Thymus (tissue), 11 donors: ENCODE measurements around the gene IKBIP. TPM values are rescaled to one million over a fixed set of nuclear protein-coding genes. Genes with fewer than 3 reads are reported as not detected.
"Not testable (repeated sequence)": the region's sequence is repeated elsewhere in the genome, so short reads cannot be mapped to it uniquely, and the experiment has no call there.

Experiments used
- DNase-seq, 9 donors: peaks; one replicate each; pipeline ENCODE4 v3.0.0-alpha.2; 2013; ENCODE audit warnings: low spot score in 9 of 9, low read depth in 6 of 9, missing footprints in 1 of 9
- H3K27ac ChIP-seq, 2 donors: one replicate each; pipeline ENCODE4 v1.5.1; 2013; ENCODE audit warnings: control low read depth in 1 of 2, low read depth in 1 of 2, low read length in 1 of 2, mild to moderate bottlenecking in 1 of 2, moderate library complexity in 1 of 2
- H3K27me3 ChIP-seq, 2 donors: one replicate each; pipeline ENCODE4 v1.5.1; 2013; ENCODE audit warnings: low read length in 1 of 2; ENCODE audit not compliant: control insufficient read depth in 2 of 2, insufficient read depth in 1 of 2
- H3K36me3 ChIP-seq, 2 donors: one replicate each; pipeline ENCODE4 v1.5.1; 2013; ENCODE audit warnings: low read length in 1 of 2, mild to moderate bottlenecking in 1 of 2, moderate library complexity in 1 of 2; ENCODE audit not compliant: control insufficient read depth in 2 of 2, insufficient read depth in 2 of 2
- H3K4me1 ChIP-seq, 2 donors: one replicate each; pipeline ENCODE4 v1.5.1; 2013; ENCODE audit warnings: low read length in 2 of 2; ENCODE audit not compliant: control insufficient read depth in 2 of 2, insufficient read depth in 2 of 2
- H3K4me3 ChIP-seq, 2 donors: one replicate each; pipeline ENCODE4 v1.5.1; 2013; ENCODE audit warnings: low read length in 2 of 2, control low read depth in 1 of 2, mild to moderate bottlenecking in 1 of 2
- H3K9me3 ChIP-seq, 2 donors: one replicate each; pipeline ENCODE4 v1.5.1; 2013; ENCODE audit warnings: low read length in 1 of 2, mild to moderate bottlenecking in 1 of 2; ENCODE audit not compliant: control insufficient read depth in 2 of 2, insufficient read depth in 1 of 2
- WGBS: extraction: QIAGEN DNeasy Blood & Tissue Kit; methylation state at CpG from one replicate; pipeline ENCODE4 v1.1.7; 2013; 5-methylcytosine and 5-hydroxymethylcytosine counted together
- polyA plus RNA-seq: library from polyadenylated mRNA; stranded (reverse); fragments of 200-250 nt; gene quantifications from one replicate; pipeline ENCODE4 v1.2.3, GENCODE V29; 2013
- total RNA-seq: library from RNA; stranded (reverse); fragments of 120-200 nt; gene quantifications from one replicate; pipeline ENCODE4 v1.2.4, GENCODE V29; 2013
- donor health status: healthy.

Gene IKBIP
- total and polyA plus RNA-seq, 2 donors = 17.4 to 28.7 TPM

DNA sequence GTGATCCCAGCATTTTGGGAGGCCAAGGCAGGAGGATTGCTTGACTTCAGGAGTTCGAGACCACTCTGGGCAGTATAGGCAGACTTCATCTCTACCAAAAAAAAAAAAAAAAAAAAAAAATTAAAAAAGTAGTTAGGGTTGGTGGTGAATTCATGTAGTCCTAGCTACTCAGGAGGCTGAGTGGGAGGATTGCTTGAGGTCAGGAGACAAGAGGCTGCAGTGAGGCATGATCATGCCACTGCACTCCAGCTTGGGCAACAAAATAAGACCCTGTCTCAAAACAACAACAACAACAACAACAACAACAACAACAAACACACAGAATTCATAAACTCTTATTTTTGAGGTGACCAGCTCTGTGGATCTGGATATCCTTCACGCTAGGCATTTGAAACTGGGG is 34.0 kb downstream of the IKBIP start:
- Histone ChIP-seq H3K36me3 (no peaks in the 10 kb centered on the region), H3K4me3 (no peak overlapping the region), H3K27ac (no peak overlapping the region), H3K27me3 (no peaks in the 10 kb centered on the region), H3K9me3 (no peaks in the 10 kb centered on the region), H3K4me1 (peaks cover 0 to 9% of the 10 kb centered on the region in 2 donors)
- DNase-seq = no peak
- 97% methylated on average over 2 of the region's 2 CpGs for WGBS

DNA sequence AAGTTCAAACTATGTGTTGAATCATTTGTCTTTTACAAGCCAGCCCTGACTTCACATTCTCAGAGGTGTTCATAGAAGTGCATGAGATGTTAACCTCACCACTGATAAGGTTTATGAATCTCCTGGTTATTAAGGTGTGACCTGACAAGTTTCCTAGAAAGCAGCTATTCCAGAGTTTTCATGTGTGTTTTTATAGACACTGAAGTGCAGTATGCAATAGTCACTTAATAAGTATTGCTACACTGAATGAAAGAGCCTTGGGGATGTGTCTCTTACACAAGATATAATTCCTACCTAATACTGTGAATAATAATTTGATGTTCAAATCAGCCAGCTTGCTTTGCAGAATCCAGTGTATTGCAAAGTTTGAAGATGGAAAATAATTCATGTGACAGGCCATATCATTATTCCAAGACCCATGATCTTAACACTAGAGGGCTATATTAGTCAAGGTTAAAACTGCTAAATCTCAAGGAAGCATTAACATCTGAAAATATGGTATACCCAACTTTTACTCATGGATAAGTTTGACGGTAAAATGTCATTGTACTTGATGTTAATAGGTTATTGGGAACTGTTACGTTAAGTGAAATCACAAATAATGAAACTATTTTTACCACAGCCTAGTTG is 38.1 kb downstream of the IKBIP start:
- Histone ChIP-seq H3K4me1 (no peaks in the 10 kb centered on the region), H3K9me3 (no peaks in the 10 kb centered on the region), H3K27ac (no peak overlapping the region), H3K36me3 (peaks cover 11 to 27% of the 10 kb centered on the region in 2 donors), H3K27me3 (no peaks in the 10 kb centered on the region), H3K4me3 (no peak overlapping the region)
- DNase-seq = no peak
- WGBS = 81% methylated on average over 2 of the region's 2 CpGs

DNA sequence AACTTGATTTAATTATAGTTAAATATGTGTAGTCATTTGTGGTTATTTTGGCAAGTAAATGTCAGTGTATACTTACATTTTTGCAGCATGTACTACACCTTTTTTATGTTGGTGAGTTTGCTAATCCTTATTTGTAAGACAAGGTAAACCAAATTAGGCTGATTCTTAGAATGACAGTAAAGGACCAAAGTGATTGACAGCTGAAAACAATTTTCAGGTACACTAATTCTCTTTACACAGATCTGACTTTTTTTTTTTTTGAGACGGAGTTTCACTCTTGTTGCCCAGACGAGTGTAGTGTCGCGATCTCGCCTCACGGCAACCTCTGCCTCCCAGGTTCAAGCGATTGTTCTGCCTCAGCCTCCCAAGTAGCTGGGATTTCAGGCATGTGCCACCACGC is 42.7 kb downstream of the IKBIP start:
- Histone ChIP-seq H3K27ac (no peak overlapping the region), H3K36me3 (peaks cover 48 to 70% of the 10 kb centered on the region in 2 donors), H3K27me3 (no peaks in the 10 kb centered on the region), H3K9me3 (no peaks in the 10 kb centered on the region), H3K4me3 (no peak overlapping the region), H3K4me1 (no peaks in the 10 kb centered on the region)
- 98% methylated on average over 8 of the region's 8 CpGs for WGBS
- no peak for DNase-seq

DNA sequence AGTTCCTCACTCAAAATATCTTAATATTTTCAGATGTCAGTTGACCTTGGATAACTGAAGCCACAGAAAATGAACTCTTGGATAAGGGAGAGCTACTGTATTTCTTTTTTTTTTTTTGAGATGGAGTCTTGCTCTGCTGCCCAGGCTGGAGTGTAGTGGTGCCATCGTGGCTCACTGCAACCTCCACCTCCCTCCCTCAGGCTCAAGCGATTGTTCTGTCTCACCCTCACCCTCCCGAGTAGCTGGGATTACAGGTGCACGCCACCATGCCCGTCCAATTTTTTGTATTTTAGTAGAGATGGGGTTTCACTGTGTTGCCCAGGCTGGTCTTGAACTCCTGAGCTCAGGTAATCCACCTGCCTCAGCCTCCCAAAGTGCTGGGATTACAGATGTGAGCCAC is 47.3 kb downstream of the IKBIP start:
- H3K9me3 ChIP-seq, DNase-seq, H3K27ac ChIP-seq, H3K4me3 ChIP-seq, H3K27me3 ChIP-seq: not testable (repeated sequence)
- peaks cover 36 to 56% of the 10 kb centered on the region in 2 donors for H3K36me3 ChIP-seq
- 96% methylated on average over 5 of the region's 5 CpGs for WGBS
- H3K4me1 ChIP-seq = peaks cover 3 to 10% of the 10 kb centered on the region in 2 donors

DNA sequence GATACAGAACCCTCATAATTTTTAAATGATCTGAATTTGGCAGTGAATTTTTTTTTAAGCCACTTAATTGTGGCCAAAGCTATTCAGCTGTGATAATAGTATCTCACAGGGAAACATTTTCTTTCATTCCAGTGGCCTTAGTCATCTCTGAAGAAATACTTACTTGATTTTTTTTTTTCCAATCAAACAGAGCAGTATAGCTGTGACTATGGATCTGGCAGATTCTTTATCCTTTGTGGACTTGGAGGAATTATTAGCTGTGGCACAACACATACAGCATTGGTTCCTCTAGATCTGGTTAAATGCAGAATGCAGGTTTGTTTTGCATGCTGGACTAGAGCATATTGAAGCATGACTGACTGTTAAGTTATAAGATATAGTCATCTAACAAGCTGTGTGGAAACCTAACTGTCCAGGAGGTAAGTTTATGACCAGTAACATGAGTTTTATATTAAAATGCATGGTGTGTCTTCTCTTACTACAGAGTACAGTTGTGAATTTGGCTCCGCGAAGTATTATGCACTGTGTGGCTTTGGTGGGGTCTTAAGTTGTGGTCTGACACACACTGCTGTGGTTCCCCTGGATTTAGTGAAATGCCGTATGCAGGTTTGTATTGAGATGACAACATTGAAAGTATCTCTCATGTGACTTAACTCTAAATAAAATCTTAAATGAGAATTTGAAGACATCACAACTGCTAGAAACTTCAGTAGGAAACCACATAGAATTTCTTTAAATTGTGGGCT is 49.2 kb downstream of the IKBIP start:
- H3K4me1 ChIP-seq = peaks cover 3 to 10% of the 10 kb centered on the region in 2 donors
- H3K36me3 ChIP-seq = peaks cover 30 to 41% of the 10 kb centered on the region in 2 donors
- H3K27me3 ChIP-seq = no peaks in the 10 kb centered on the region
- peak in 5 of 9 donors; percentile 12 to 68 (median 40) for DNase-seq
- no peak overlapping the region for H3K27ac ChIP-seq
- no peaks in the 10 kb centered on the region for H3K9me3 ChIP-seq
- WGBS = 8% methylated on average over 3 of the region's 3 CpGs
- H3K4me3 ChIP-seq = peak overlapping the region; percentile 78 to 98

DNA sequence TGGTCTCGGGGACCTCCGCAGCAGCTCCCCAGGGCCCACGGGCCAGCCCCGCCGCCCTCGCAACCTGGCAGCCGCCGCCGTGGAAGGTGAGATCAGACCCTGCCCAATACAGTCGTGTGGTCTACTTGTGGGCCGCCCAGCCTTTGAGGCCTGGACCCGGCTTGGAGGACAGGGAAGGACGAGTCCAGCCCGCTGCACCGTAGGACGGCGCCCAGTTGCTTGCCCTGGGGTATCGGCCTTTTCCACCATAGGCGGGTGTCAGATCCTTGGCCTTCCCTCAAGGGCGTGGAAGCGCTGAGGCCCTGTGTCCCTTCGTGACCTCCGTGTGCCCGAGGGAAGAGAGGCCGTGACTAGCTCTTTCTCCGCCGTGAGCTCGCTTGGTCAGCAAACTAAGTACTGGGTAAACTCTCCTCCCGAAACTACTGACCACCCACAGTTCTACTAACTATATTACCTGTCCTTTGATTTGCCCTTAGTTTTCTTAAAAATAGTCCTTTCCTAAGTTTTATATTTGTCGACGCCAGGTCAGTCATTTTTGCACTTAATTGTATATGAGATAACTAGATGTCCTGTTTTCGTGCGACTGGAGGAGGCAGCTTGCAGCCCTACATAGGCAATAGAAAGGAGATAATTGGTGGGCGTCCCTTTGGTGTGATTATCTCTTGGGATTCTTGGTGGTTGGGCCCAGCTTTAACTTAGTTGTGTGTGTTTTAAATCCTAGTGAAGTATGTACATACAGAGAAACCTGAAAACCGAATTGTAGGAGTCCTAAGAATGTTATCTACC is 50.3 kb downstream of the IKBIP start:
- peak in 3 of 9 donors; percentile 18 to 35 (median 23) for DNase-seq
- Histone ChIP-seq H3K4me3 (peak overlapping the region; percentile 78 to 98), H3K27me3 (no peaks in the 10 kb centered on the region), H3K36me3 (peaks cover 18 to 29% of the 10 kb centered on the region in 2 donors), H3K9me3 (no peaks in the 10 kb centered on the region), H3K4me1 (peaks cover 3 to 10% of the 10 kb centered on the region in 2 donors), H3K27ac (peak overlapping the region; percentile 96 to 98)
- WGBS = under 1% methylated on average over 35 of the region's 35 CpGs

DNA sequence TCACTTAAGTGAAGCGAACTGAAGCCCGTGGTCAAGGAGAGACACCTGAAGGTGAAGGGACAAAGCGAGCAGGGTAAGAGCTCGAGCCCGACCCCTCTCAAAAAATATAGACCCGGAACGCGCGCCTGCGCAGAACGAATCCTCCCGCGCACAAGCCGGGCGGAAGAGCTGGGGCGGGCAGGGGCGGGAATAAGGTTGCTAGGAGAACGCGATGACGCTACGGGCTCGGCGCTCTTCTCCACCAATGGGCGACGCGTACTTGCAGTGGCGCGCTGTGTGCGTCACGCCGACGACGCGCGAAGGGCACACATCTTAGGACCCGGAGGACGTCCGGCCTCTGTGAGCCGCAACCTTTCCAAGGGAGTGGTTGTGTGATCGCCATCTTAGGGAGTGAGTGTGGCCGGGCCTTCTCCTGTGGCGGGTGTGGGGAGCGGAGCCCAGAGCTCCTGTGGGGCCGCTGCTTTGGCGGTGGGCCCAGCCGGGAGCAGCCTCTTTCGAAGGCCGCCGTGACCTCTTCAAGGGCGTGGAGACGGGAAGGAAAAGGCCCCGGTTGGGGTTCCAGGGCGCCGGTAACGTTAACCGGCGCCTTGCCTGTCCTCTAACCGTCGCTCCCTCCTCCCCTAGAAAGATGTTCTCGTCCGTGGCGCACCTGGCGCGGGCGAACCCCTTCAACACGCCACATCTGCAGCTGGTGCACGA is 51.1 kb downstream of the IKBIP start, which contains the start of gene SLC25A3:
Gene SLC25A3, plus strand, starts transcription at position 336 of the 699 bp plus-strand sequence. Its CDS starts 293 bp downstream, at position 629.
- Histone ChIP-seq H3K4me1 (peaks cover 3 to 10% of the 10 kb centered on the region in 2 donors), H3K36me3 (peaks cover 13 to 22% of the 10 kb centered on the region in 2 donors), H3K9me3 (no peaks in the 10 kb centered on the region), H3K27ac (peak within 1 kb of the TSS; percentile 96 to 98), H3K27me3 (no peaks in the 10 kb centered on the region), H3K4me3 (peak within 1 kb of the TSS; percentile 78 to 98)
- peak; percentile 92 to 99 (median 97) for DNase-seq
- WGBS = under 1% methylated on average over 67 of the region's 67 CpGs

DNA sequence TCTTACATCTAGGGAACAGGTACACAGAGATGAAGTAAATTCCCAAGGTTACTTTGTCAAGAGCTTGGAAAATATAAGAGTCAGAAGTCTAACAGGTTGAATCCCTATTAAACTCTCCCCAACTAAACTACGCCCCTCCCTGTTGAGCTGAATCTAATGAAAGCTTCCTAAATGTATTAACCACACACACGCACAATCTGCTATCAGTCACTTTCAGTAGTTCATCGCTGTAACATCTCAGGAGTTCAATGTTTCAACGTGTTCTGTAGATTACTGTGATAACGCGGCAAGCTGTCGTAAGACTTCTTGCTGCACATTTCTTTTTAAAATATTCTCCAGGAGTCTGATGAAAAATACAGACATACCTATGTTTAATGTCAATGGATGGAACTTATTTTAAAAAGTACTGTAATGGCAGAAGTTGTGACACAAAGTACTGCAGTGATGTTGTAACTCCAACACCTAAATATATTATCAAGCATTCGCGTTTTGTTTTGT is 51.7 kb downstream of the IKBIP start:
- peak in 1 of 9 donors; percentile 9 for DNase-seq
- Histone ChIP-seq H3K27ac (peak overlapping the region; percentile 84 to 92), H3K27me3 (no peaks in the 10 kb centered on the region), H3K36me3 (peaks cover 7 to 16% of the 10 kb centered on the region in 2 donors), H3K4me3 (peak overlapping the region; percentile 78 to 98), H3K9me3 (no peaks in the 10 kb centered on the region), H3K4me1 (peaks cover 3 to 10% of the 10 kb centered on the region in 2 donors)
- WGBS = 57% methylated on average over 9 of the region's 9 CpGs
